GM21447 (cell line): ENCODE results near the gene SOCS1.

ENCODE experiments used
- ATAC-seq: cut with Tn5 transposase; IDR thresholded peaks from one replicate; pipeline ENCODE4 v1.9.1; 2021; ENCODE audit not compliant: unreplicated experiment

The SOCS1 gene

GRCh38 chr16:11289202-11289601 lies 33.2 kb upstream of the SOCS1 start:
- ATAC-seq: no peak

GRCh38 chr16:11285842-11286241 lies 29.8 kb upstream of the SOCS1 start:
- ATAC-seq: no peak

GRCh38 chr16:11283820-11284248 lies 27.8 kb upstream of the SOCS1 start:
- ATAC-seq: no peak

GRCh38 chr16:11280616-11281522 lies 24.9 kb upstream of the SOCS1 start, which contains the start of gene PRM1:
PRM1 (minus strand) TSS chr16:11281330; CDS start chr16:11281238, 92 bp downstream.
- no peak for ATAC-seq

- ATAC-seq: no peak
Observed at GRCh38 chr16:11278681-11279628, 23.0 kb upstream of the SOCS1 start.

GRCh38 chr16:11277607-11278337 lies 21.8 kb upstream of the SOCS1 start:
- ATAC-seq: no peak

GRCh38 chr16:11276896-11277593 lies 21.0 kb upstream of the SOCS1 start:
- ATAC-seq: no peak

GRCh38 chr16:11276143-11276895 lies 20.3 kb upstream of the SOCS1 start, which contains the start of gene PRM2:
PRM2 (minus strand) TSS chr16:11276480; CDS start chr16:11276370, 110 bp downstream.
- ATAC-seq: no peak

- no peak for ATAC-seq
Observed at GRCh38 chr16:11274964-11275363, 19.0 kb upstream of the SOCS1 start.

GRCh38 chr16:11273721-11274324 lies 17.8 kb upstream of the SOCS1 start:
- no peak for ATAC-seq

GRCh38 chr16:11272921-11273720 lies 17.1 kb upstream of the SOCS1 start, which contains the start of gene PRM3:
PRM3 (minus strand) TSS chr16:11273629; CDS start chr16:11273595, 34 bp downstream.
- ATAC-seq: no peak

GRCh38 chr16:11272484-11272883 lies 16.5 kb upstream of the SOCS1 start:
- no peak for ATAC-seq

- ATAC-seq: no peak
Observed at GRCh38 chr16:11271610-11272009, 15.6 kb upstream of the SOCS1 start.

GRCh38 chr16:11270602-11271162 lies 14.7 kb upstream of the SOCS1 start:
- ATAC-seq: no peak

GRCh38 chr16:11268921-11269375 lies 12.9 kb upstream of the SOCS1 start, which contains the start of gene TNP2:
TNP2 (minus strand) TSS chr16:11269325; CDS start chr16:11269262, 63 bp downstream.
- no peak for ATAC-seq

- no peak for ATAC-seq
Observed at GRCh38 chr16:11265124-11265523, 9.1 kb upstream of the SOCS1 start.

GRCh38 chr16:11264155-11264832 lies 8.3 kb upstream of the SOCS1 start:
- no peak for ATAC-seq
